Esophagus squamous epithelium (tissue), 5 donors: Measurements from ENCODE around the gene ZBTB14. TPM values are rescaled to one million over a fixed set of nuclear protein-coding genes. Genes with fewer than 3 reads are reported as not detected.

Experiments
- DNase-seq: peaks from one replicate; lab custom pipeline; 2025; lab: John Stamatoyannopoulos, UW
- H3K27ac ChIP-seq, 4 donors: fragments of 200-600 bp; sonication (generic); one replicate each; pipeline ENCODE4 v1.5.1; 2016 to 2019; ENCODE audit warnings: mild to moderate bottlenecking in 1 of 4
- H3K27me3 ChIP-seq, 4 donors: fragments of 200-600 bp; sonication (generic); 1 replicate in 3 of 4; 2 replicates in 1 of 4; pipeline versions ENCODE4 v1.5.1 to v1.6.0; 2017 to 2021; ENCODE audit warnings: antibody characterized with exemption in 1 of 4
- H3K36me3 ChIP-seq, 3 donors: fragments of 200-600 bp; sonication (generic); one replicate each; pipeline ENCODE4 v1.5.1; 2016 to 2019
- H3K4me1 ChIP-seq, 3 donors: fragments of 200-600 bp; sonication (generic); one replicate each; pipeline ENCODE4 v1.5.1; 2017 to 2019
- H3K4me3 ChIP-seq, 4 donors: fragments of 200-600 bp; sonication (generic); 1 replicate in 3 of 4; 2 replicates in 1 of 4; pipeline ENCODE4 v1.5.1; 2016 to 2019; ENCODE audit warnings: mild to moderate bottlenecking in 2 of 4, moderate library complexity in 1 of 4
- H3K9me3 ChIP-seq, 3 donors: fragments of 200-600 bp; sonication (generic); one replicate each; pipeline ENCODE4 v1.5.1; 2016 to 2019
- POLR2A ChIP-seq, 4 donors: fragments of 450-650 bp; IDR thresholded peaks; one replicate each; pipeline ENCODE4 v1.6.1; 2017; ENCODE audit warnings: antibody characterized with exemption in 4 of 4, mild to moderate bottlenecking in 4 of 4, moderate library complexity in 3 of 4
- WGBS, 2 donors: methylation state at CpG; one replicate each; pipeline ENCODE4 v1.1.5; 2018; 5-methylcytosine and 5-hydroxymethylcytosine counted together
- intact Hi-C: fragments of 100-400 bp; cut with DNase I; formaldehyde crosslinking; loops from one replicate; pipeline ENCODE4 v1.15.0; 2022
- total RNA-seq, 4 donors: library from RNA; depleted of rRNA; stranded (reverse); fragments of >200 nt; gene quantifications; one replicate each; pipeline ENCODE4 v1.1.0, GENCODE V29; 2016
- TF ChIP-seq, protein P1 (sequence below), 6 experiments: fragments of 450-650 bp in 4 of 6; fragments of 200-600 bp in 2 of 6; sonication (generic) in 2 of 6; IDR thresholded peaks; one replicate each; pipeline ENCODE4 v1.5.1; 2016 to 2019; ENCODE audit warnings: antibody characterized with exemption in 6 of 6, mild to moderate bottlenecking in 4 of 6, moderate library complexity in 4 of 6
- donor health status: DM: yes; HTN: yes; CAD: no.

Gene ZBTB14
- total RNA-seq, 4 donors from 2014 or later: 4.4 to 10.2 (median 8.0) TPM

DNA sequence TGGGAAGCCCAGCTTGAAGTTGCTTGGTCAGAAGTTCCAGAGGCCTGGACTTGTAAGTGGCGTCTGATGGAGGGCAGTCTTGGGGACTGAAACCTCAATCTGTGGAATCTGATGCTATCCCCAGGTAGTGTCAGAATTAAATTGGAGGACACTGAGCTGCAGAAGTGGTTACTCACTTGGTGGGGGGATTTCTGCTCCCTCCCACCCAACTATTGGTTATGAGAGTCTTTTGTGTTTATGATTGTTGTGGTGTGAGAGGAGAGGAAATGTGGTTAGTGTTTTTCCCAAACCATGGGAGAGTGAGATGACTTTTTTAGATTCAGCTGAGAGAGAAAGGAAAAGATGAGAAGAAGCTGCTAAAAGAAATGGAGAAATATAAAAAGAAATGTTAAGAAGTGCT, 12.8 kb downstream of the ZBTB14 start:
- Histone ChIP-seq H3K9me3 (no peaks in the 10 kb centered on the region), H3K36me3 (no peaks in the 10 kb centered on the region), H3K4me1 (no peaks in the 10 kb centered on the region), H3K4me3 (no peak overlapping the region), H3K27ac (no peak overlapping the region), H3K27me3 (no peaks in the 10 kb centered on the region)
- WGBS, 2 donors: 83 to 88% methylated on average over 1 of the region's 1 CpG
- intact Hi-C loops: no loop called here
- DNase-seq: no peak
- TF ChIP-seq POLR2A (IDR thresholded peaks at IDR 0.05): no peak
- TF ChIP-seq, protein P1, sequence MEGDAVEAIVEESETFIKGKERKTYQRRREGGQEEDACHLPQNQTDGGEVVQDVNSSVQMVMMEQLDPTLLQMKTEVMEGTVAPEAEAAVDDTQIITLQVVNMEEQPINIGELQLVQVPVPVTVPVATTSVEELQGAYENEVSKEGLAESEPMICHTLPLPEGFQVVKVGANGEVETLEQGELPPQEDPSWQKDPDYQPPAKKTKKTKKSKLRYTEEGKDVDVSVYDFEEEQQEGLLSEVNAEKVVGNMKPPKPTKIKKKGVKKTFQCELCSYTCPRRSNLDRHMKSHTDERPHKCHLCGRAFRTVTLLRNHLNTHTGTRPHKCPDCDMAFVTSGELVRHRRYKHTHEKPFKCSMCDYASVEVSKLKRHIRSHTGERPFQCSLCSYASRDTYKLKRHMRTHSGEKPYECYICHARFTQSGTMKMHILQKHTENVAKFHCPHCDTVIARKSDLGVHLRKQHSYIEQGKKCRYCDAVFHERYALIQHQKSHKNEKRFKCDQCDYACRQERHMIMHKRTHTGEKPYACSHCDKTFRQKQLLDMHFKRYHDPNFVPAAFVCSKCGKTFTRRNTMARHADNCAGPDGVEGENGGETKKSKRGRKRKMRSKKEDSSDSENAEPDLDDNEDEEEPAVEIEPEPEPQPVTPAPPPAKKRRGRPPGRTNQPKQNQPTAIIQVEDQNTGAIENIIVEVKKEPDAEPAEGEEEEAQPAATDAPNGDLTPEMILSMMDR (IDR thresholded peaks at IDR 0.05): no peak

DNA sequence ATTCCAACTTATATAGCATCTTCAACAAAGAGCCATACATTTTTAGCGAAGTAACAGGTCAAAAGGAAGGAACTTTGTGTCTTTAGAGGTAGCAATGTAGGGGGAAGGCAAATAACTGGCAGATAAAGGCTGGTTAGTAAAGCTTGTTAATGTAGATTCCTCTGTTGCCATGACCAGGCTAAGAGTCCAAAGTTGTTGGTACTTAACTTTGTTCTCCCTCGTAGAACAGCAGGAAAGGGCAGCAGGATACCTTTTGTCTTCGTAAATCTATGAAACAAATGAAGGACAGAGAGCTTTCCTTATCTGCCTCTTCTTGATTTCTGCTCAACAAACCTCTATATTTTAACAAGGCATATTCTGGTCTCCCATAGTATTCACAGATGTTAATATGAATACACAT, 18.6 kb downstream of the ZBTB14 start:
- Histone ChIP-seq H3K9me3 (no peaks in the 10 kb centered on the region), H3K27me3 (no peaks in the 10 kb centered on the region), H3K36me3 (no peaks in the 10 kb centered on the region), H3K4me1 (no peaks in the 10 kb centered on the region), H3K4me3 (no peak overlapping the region), H3K27ac (no peak overlapping the region)
- no peak for DNase-seq
- no peak for TF ChIP-seq POLR2A (IDR thresholded peaks at IDR 0.05)
- TF ChIP-seq, protein P1 (IDR thresholded peaks at IDR 0.05): no peak
- 16 to 28% methylated on average over 3 of the region's 3 CpGs for WGBS, 2 donors
- intact Hi-C loops: no loop called here

DNA sequence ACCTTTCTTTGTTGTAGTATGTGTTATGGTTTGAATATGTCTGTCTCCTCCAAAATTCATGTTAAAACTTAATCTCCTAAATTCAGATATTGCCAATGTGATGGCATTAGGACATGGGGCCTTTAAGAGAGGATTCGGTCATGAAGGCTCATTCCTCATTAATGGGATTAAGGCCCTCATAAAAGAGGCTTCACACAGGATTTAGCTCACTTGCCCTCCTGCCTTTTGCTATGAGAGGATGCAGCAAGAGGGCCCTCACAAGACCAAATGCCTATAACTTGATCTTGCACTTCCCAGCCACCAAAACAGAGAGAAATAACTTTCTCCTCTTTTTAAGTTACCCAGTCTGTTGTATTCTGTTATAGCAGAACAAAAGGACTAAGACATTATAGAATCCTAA, 19.7 kb downstream of the ZBTB14 start:
- H3K27me3 ChIP-seq: no peaks in the 10 kb centered on the region
- TF ChIP-seq, protein P1 (IDR thresholded peaks at IDR 0.05): no peak
- TF ChIP-seq POLR2A (IDR thresholded peaks at IDR 0.05): no peak
- DNase-seq: no peak
- WGBS, 2 donors: 36 to 47% methylated on average over 1 of the region's 1 CpG
- no peaks in the 10 kb centered on the region for H3K9me3 ChIP-seq
- H3K27ac ChIP-seq: no peak overlapping the region
- no peaks in the 10 kb centered on the region for H3K36me3 ChIP-seq
- H3K4me1 ChIP-seq: no peaks in the 10 kb centered on the region
- no peak overlapping the region for H3K4me3 ChIP-seq
- intact Hi-C loops: no loop called here

DNA sequence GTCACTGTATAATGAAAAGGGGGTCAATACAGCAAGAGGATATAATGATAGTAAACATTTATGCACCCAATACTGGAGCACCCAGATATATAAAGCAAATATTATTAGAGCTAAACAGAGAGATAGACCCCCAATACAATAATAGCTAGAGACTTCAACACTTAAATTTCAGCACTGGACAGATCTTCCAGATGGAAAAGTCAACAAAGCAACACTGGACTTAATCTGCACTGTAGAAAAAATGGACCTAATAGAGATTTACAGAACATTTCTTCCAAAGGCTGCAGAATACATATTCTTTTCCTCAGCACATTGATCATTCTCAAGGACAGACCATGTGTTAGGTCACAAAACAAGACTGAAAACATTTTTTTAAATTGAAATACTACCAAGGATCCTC, 26.7 kb downstream of the ZBTB14 start:
- no peaks in the 10 kb centered on the region for H3K36me3 ChIP-seq
- H3K4me3 ChIP-seq: no peak overlapping the region
- peaks cover 0 to 11% (median 0%) of the 10 kb centered on the region in 3 donors for H3K9me3 ChIP-seq
- TF ChIP-seq, protein P1 (IDR thresholded peaks at IDR 0.05): no peak
- no peaks in the 10 kb centered on the region for H3K27me3 ChIP-seq
- no peaks in the 10 kb centered on the region for H3K4me1 ChIP-seq
- no peak overlapping the region for H3K27ac ChIP-seq
- intact Hi-C loops: no loop called here
- DNase-seq: no peak

DNA sequence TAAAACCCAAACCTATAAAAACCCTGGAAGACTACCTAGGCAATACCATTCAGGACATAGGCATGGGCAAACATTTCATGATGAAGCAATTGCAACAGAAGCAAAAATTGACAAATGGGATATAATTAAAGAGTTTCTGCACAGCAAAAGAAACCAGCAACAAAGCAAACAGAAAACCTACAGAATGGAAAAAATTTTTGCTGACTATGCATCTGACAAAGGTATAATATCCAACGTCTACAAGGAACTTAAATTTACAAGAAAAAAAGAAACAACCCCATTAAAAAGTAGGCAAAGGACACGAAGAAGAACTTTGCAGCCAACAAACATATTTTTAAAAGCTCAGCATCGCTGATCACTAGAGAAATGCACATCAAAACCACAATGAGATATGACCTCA, 28.8 kb downstream of the ZBTB14 start:
- intact Hi-C loops: no loop called here
- TF ChIP-seq POLR2A (IDR thresholded peaks at IDR 0.05): no peak
- TF ChIP-seq, protein P1 (IDR thresholded peaks at IDR 0.05): no peak
- 64 to 74% methylated on average over 3 of the region's 3 CpGs for WGBS, 2 donors
- no peak overlapping the region for H3K27ac ChIP-seq
- H3K27me3 ChIP-seq: no peaks in the 10 kb centered on the region
- no peak overlapping the region for H3K4me3 ChIP-seq
- H3K4me1 ChIP-seq: no peaks in the 10 kb centered on the region
- H3K9me3 ChIP-seq: peaks cover 0 to 11% (median 0%) of the 10 kb centered on the region in 3 donors
- no peak for DNase-seq
- no peaks in the 10 kb centered on the region for H3K36me3 ChIP-seq
